ENCODE measurements around the gene BFAR.

BFAR gene, protein sequence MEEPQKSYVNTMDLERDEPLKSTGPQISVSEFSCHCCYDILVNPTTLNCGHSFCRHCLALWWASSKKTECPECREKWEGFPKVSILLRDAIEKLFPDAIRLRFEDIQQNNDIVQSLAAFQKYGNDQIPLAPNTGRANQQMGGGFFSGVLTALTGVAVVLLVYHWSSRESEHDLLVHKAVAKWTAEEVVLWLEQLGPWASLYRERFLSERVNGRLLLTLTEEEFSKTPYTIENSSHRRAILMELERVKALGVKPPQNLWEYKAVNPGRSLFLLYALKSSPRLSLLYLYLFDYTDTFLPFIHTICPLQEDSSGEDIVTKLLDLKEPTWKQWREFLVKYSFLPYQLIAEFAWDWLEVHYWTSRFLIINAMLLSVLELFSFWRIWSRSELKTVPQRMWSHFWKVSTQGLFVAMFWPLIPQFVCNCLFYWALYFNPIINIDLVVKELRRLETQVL

DNA sequence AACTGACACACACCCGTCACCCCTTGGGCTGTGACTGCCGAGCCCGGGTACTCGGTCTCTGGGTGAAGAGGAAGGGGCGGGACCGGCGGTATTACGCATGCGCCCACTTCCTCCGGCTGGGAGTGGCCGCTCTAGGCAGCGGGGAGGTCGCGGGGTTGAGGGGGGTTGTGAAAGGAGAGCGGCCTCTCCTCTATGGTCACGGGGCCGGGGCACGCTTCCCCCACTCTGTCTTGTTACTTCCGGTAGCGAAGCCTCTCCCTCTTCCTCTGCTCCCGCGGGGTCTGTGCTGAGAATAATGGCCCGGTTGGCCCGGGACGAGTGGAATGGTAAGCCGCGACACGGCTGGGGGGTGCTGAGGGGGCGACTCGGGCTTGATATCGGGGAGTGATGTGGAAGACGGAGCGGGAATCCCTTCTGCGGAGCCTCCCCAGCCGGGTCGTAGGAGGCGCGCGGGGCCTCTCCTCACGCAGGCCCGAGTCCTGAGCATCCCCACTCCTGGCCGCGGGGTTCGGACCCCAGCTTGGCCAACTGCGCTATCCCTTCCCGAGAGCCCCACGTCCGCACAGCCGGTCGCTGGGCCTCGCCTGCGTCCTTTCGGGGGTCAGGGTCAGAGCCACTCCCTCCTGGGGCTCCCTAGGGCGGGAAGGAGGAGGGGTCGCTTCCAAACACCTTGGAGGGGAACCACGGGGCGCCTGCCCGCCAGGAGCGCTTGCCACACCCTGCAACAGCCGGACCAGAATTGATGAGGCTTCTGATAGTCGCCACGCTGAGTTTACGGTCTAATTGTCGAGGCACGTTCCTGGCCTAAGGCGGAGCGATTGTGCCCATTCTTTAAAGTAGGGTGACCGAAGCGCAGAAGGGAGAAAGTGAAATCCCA is at the start of gene BFAR:
Gene BFAR, plus strand, starts transcription at position 259 of the 877 bp plus-strand sequence. CDS start 11,396 bp downstream, outside the sequence.
- peaks cover 4% of the 10 kb centered on the region for H3K36me3 Mint-ChIP-seq
- peak within 1 kb of the TSS; percentile 93 for H3K27ac Mint-ChIP-seq
- peaks cover 3% of the 10 kb centered on the region for H3K9me3 Mint-ChIP-seq
- H3K4me3 Mint-ChIP-seq: peak within 1 kb of the TSS; percentile 100
- H3K27me3 Mint-ChIP-seq: no peaks in the 10 kb centered on the region
- peaks cover 35% of the 10 kb centered on the region for H3K4me1 Mint-ChIP-seq
- DNase-seq (ENCODE audit: low spot score in 2 of 2) (peak; percentile 97 to 99), ATAC-seq (ENCODE audit: low read depth) (peak; percentile 73)

- DNase-seq (ENCODE audit: low spot score in 2 of 2) (no peak), ATAC-seq (ENCODE audit: low read depth) (no peak)
- no peak overlapping the region for H3K4me3 Mint-ChIP-seq
- no peak overlapping the region for H3K27ac Mint-ChIP-seq
- no peaks in the 10 kb centered on the region for H3K9me3 Mint-ChIP-seq
- H3K27me3 Mint-ChIP-seq: no peaks in the 10 kb centered on the region
- H3K4me1 Mint-ChIP-seq: peaks cover 17% of the 10 kb centered on the region
- H3K36me3 Mint-ChIP-seq: peaks cover 36% of the 10 kb centered on the region
These were observed 47.5 kb upstream of the BFAR start for GRCh38 chr16:14585287-14585686.

DNA sequence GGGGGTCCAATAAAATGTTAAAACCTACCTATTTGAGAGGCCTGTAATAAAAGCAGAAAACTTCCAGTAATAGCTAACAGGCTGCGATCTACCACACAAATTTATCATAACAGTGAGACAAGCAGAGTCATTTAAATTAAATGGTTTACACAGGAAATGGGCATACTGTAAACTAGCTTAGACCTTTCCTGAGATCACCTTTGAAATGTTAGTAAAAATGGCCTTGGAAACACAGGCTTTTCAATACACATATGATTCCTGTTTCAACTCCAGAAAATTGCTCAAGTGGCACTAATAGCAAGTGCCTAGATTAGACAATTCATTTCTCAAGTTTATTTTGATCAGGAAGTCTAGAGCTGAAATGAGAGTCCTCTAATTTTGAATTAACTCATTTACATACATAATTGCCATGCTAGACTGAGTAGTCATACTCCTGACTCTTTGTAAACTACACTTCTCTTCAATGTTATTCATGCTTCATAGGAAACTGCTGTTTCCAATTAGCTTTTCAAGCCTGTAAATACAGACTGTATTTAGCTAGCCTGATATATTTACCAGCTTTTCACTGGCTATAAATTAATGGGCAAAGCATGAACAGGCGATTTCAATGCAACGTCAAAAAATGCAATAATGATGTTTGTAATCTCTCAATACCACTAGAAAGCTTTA is 46.0 kb upstream of the BFAR start:
- peaks cover 17% of the 10 kb centered on the region for H3K4me1 Mint-ChIP-seq
- H3K27ac Mint-ChIP-seq: peak overlapping the region; percentile 67
- ATAC-seq (ENCODE audit: low read depth) (no peak), DNase-seq (ENCODE audit: low spot score in 2 of 2) (no peak)
- H3K27me3 Mint-ChIP-seq: no peaks in the 10 kb centered on the region
- peaks cover 34% of the 10 kb centered on the region for H3K36me3 Mint-ChIP-seq
- H3K9me3 Mint-ChIP-seq: no peaks in the 10 kb centered on the region
- no peak overlapping the region for H3K4me3 Mint-ChIP-seq

DNA sequence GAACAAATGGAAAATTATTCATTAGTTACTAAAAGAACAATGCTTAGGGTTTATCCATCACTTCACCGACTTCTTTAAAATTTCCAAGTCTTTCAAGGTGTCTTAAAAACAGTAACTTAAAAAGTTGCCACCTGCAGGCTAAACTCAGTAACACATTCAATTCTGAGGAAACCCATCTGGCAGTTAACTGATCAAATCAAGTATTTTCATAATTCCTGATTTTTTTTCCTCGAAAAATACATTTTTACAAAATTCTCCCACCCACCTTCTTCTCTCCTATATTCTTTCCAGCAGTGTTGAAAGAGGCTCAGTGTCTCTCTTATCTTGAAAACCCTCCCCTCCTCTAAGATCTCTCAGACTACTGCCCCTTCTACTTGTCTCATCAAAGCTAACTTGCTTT is 32.6 kb upstream of the BFAR start:
- Mint-ChIP-seq H3K4me1 (peaks cover 12% of the 10 kb centered on the region), H3K9me3 (no peaks in the 10 kb centered on the region), H3K27me3 (no peaks in the 10 kb centered on the region), H3K27ac (no peak overlapping the region), H3K4me3 (no peak overlapping the region), H3K36me3 (peaks cover 37% of the 10 kb centered on the region)
- ATAC-seq (ENCODE audit: low read depth): peak; percentile 43
- DNase-seq (ENCODE audit: low spot score in 2 of 2): peak in 1 of 2 donors; percentile 8

- H3K27ac Mint-ChIP-seq: no peak overlapping the region
- H3K36me3 Mint-ChIP-seq: peaks cover 35% of the 10 kb centered on the region
- no peak for ATAC-seq (ENCODE audit: low read depth)
- H3K27me3 Mint-ChIP-seq: no peaks in the 10 kb centered on the region
- H3K9me3 Mint-ChIP-seq: no peaks in the 10 kb centered on the region
- H3K4me1 Mint-ChIP-seq: peaks cover 26% of the 10 kb centered on the region
- DNase-seq (ENCODE audit: low spot score in 2 of 2): no peak
- no peak overlapping the region for H3K4me3 Mint-ChIP-seq
These were observed 30.2 kb upstream of the BFAR start for GRCh38 chr16:14602443-14602963.

- peak overlapping the region; percentile 53 for H3K4me3 Mint-ChIP-seq
- DNase-seq (ENCODE audit: low spot score in 2 of 2) (no peak), ATAC-seq (ENCODE audit: low read depth) (peak; percentile 40)
- no peaks in the 10 kb centered on the region for H3K27me3 Mint-ChIP-seq
- no peaks in the 10 kb centered on the region for H3K9me3 Mint-ChIP-seq
- H3K4me1 Mint-ChIP-seq: peaks cover 36% of the 10 kb centered on the region
- H3K27ac Mint-ChIP-seq: peak overlapping the region; percentile 90
- H3K36me3 Mint-ChIP-seq: peaks cover 29% of the 10 kb centered on the region
These were observed 26.6 kb upstream of the BFAR start for GRCh38 chr16:14606102-14606501.

DNA sequence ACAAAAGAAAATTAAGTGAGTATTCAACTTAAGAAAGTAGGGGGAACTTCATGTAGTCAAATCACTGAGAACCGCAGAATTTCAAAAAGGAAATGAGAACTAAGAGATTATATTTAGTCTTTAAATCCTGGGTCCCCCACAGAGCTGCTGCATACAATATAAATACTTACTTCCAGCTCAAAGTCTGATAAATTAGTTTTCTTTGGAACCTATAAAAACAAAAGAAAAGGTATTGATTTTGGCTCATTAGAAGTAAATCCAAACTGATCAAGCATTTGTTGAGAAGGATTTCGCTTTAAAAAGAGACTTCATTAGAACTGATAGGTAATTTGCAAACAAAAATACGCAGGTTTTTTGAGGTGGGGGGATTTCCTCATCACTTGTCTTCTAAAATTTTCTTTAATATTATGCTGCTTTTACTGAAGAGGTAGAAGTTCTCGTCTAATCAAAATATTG is 24.6 kb upstream of the BFAR start:
- Mint-ChIP-seq H3K27me3 (no peaks in the 10 kb centered on the region), H3K4me1 (peaks cover 32% of the 10 kb centered on the region), H3K4me3 (peak overlapping the region; percentile 68), H3K9me3 (no peaks in the 10 kb centered on the region), H3K36me3 (peaks cover 27% of the 10 kb centered on the region), H3K27ac (peak overlapping the region; percentile 76)
- DNase-seq (ENCODE audit: low spot score in 2 of 2) (peak in 1 of 2 donors; percentile 5), ATAC-seq (ENCODE audit: low read depth) (peak; percentile 88)

DNA sequence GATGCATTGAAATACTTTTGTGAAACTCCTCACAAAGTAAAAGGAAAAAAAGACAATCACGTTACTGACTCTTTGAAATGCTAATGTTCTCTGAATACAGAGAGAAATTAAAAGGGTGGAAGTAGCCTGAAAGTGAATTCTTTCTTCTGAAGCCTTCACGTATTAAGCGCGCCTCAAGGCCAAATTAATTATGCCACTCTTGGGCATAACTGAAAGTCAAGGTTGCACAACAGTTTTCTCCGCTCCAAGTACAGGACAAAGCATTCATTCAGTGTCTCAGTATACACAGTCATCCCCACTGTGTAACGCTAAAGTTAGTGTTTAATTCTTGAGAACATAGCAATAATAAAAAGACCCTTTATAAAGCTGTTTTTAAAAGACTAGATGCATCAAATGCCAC is 24.1 kb upstream of the BFAR start:
- no peaks in the 10 kb centered on the region for H3K9me3 Mint-ChIP-seq
- ATAC-seq (ENCODE audit: low read depth) (peak; percentile 2), DNase-seq (ENCODE audit: low spot score in 2 of 2) (no peak)
- H3K27ac Mint-ChIP-seq: peak overlapping the region; percentile 76
- H3K27me3 Mint-ChIP-seq: no peaks in the 10 kb centered on the region
- peak overlapping the region; percentile 28 for H3K4me3 Mint-ChIP-seq
- peaks cover 25% of the 10 kb centered on the region for H3K36me3 Mint-ChIP-seq
- H3K4me1 Mint-ChIP-seq: peaks cover 30% of the 10 kb centered on the region

GRCh38 chr16:14609716-14610115 is 23.0 kb upstream of the BFAR start:
- no peak overlapping the region for H3K27ac Mint-ChIP-seq
- DNase-seq (ENCODE audit: low spot score in 2 of 2): no peak
- no peak overlapping the region for H3K4me3 Mint-ChIP-seq
- H3K4me1 Mint-ChIP-seq: peaks cover 31% of the 10 kb centered on the region
- H3K27me3 Mint-ChIP-seq: no peaks in the 10 kb centered on the region
- no peak for ATAC-seq (ENCODE audit: low read depth)
- H3K9me3 Mint-ChIP-seq: no peaks in the 10 kb centered on the region
- H3K36me3 Mint-ChIP-seq: peaks cover 27% of the 10 kb centered on the region

GRCh38 chr16:14611660-14612059 is 21.1 kb upstream of the BFAR start:
- Mint-ChIP-seq H3K4me3 (no peak overlapping the region), H3K36me3 (peaks cover 32% of the 10 kb centered on the region), H3K27me3 (no peaks in the 10 kb centered on the region), H3K4me1 (peaks cover 24% of the 10 kb centered on the region), H3K27ac (no peak overlapping the region), H3K9me3 (no peaks in the 10 kb centered on the region)
- ATAC-seq (ENCODE audit: low read depth): no peak
- no peak for DNase-seq (ENCODE audit: low spot score in 2 of 2)

- ATAC-seq (ENCODE audit: low read depth) (no peak), DNase-seq (ENCODE audit: low spot score in 2 of 2) (no peak)
- Mint-ChIP-seq H3K27ac (peak overlapping the region; percentile 42), H3K27me3 (no peaks in the 10 kb centered on the region), H3K4me3 (no peak overlapping the region), H3K36me3 (peaks cover 34% of the 10 kb centered on the region), H3K4me1 (peaks cover 9% of the 10 kb centered on the region), H3K9me3 (no peaks in the 10 kb centered on the region)
These were observed 18.8 kb upstream of the BFAR start for GRCh38 chr16:14613991-14614390.

- peaks cover 29% of the 10 kb centered on the region for H3K36me3 Mint-ChIP-seq
- H3K4me3 Mint-ChIP-seq: no peak overlapping the region
- no peak for ATAC-seq (ENCODE audit: low read depth)
These were observed 16.5 kb upstream of the BFAR start for GRCh38 chr16:14616280-14616679.

DNA sequence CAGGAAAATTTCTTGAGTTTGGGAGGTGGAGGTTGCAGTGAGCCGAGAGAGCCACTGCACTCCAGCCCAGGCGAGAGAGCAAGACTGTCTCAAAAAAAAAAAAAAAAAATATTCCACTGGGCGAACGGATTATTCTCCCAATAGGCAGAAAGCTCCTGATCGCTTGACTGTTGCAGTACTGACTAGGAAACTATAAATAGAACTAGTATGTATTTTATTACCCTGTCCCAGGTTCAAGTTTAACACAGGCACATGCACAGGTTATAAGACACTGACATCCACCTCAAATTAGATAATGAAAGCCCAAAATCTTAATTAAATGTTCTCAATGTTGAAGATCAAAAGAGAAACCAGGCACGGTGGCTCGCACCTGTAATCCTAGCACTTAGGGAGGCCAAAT is 14.2 kb upstream of the BFAR start:
- ATAC-seq (ENCODE audit: low read depth) (no peak), DNase-seq (ENCODE audit: low spot score in 2 of 2) (no peak)
- Mint-ChIP-seq H3K27me3 (no peaks in the 10 kb centered on the region), H3K27ac (no peak overlapping the region), H3K9me3 (no peaks in the 10 kb centered on the region), H3K4me3 (no peak overlapping the region), H3K36me3 (peaks cover 30% of the 10 kb centered on the region), H3K4me1 (peaks cover 6% of the 10 kb centered on the region)

More at GRCh38 chr16:14616280-14616679, 16.5 kb upstream of the BFAR start:
- Mint-ChIP-seq H3K9me3 (no peaks in the 10 kb centered on the region), H3K4me1 (peaks cover 8% of the 10 kb centered on the region), H3K27ac (no peak overlapping the region), H3K27me3 (no peaks in the 10 kb centered on the region)
- DNase-seq (ENCODE audit: low spot score in 2 of 2): no peak

Measured in memory B cell (primary cell).